Type B pancreatic cell (in vitro differentiated cells): Measurements from ENCODE around the gene INIP. TPM values are rescaled to one million over a fixed set of nuclear protein-coding genes. Genes with fewer than 3 reads are reported as not detected.

Source experiments
- DNase-seq: peaks from one replicate; pipeline ENCODE4 v3.0.0; 2021; ENCODE audit warnings: mixed read lengths; ENCODE audit not compliant: unreplicated experiment; ENCODE audit errors: extremely low spot score
- H3K27ac Mint-ChIP-seq: 2 replicates; pipeline ENCODE4 v1.8.0; 2021; ENCODE audit warnings: mild to moderate bottlenecking, mixed read lengths
- H3K27me3 Mint-ChIP-seq: 2 replicates; pipeline ENCODE4 v1.8.0; 2021; ENCODE audit warnings: mixed read lengths
- H3K36me3 Mint-ChIP-seq: 2 replicates; pipeline ENCODE4 v1.8.0; 2021; ENCODE audit warnings: mixed read lengths
- H3K4me1 Mint-ChIP-seq: one replicate; pipeline ENCODE4 v1.8.0; 2021; ENCODE audit warnings: mixed read lengths; ENCODE audit not compliant: unreplicated experiment
- H3K4me3 Mint-ChIP-seq: 2 replicates; pipeline ENCODE4 v1.8.0; 2021; ENCODE audit warnings: mild to moderate bottlenecking, mixed read lengths
- H3K9me3 Mint-ChIP-seq: 2 replicates; pipeline ENCODE4 v1.8.0; 2021; ENCODE audit warnings: mixed read lengths
- total RNA-seq: library from RNA; stranded (reverse); gene quantifications from 2 replicates; pipeline ENCODE4 v1.2.1, GENCODE V29; 2021; ENCODE audit warnings: low replicate concordance
- TF ChIP-seq, protein P1 (sequence below): fragments of 200-600 bp; sonication (generic); conservative IDR thresholded peaks from 2 replicates; pipeline ENCODE4 v1.5.0; 2021; ENCODE audit warnings: antibody characterized with exemption, mild to moderate bottlenecking

INIP gene
- total RNA-seq, 1 donor from 2014 or later = 34.5 TPM

DNA sequence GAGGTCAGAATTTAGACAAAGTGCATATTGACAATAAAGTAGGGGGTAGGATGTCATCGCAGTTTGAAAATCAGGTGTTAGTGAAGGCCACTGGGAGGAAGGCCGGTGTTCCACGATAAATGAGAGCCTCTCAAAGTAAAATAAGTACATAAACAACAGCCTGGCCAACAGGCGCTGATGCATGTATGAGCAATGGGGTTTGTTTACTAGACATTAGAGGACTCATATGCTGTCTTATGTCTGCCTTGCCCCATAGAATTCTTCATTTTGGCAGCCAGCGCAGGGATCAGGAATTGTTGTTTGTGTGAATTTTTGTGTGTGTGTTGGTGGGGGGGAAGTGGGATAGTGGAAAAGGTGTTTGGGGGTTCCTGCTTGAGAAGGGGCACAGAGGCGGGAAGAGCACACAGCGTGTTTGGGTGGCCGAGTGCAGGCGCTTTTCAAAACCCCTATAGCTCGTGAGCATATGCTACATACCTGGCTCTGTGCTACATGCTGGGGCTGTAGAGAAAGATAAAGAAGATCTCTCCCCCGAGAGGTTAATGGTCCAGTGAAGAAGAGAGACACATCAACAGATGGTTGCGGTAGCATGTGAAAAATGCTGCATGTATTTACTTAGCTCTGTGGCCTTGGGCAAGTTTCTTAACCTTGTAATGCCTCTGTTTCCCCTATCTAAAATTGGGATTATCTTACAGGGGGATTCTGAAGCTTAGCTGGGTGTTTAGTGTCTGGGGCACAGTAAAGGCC lies 44.2 kb upstream of the INIP start:
- TF ChIP-seq, protein P1, sequence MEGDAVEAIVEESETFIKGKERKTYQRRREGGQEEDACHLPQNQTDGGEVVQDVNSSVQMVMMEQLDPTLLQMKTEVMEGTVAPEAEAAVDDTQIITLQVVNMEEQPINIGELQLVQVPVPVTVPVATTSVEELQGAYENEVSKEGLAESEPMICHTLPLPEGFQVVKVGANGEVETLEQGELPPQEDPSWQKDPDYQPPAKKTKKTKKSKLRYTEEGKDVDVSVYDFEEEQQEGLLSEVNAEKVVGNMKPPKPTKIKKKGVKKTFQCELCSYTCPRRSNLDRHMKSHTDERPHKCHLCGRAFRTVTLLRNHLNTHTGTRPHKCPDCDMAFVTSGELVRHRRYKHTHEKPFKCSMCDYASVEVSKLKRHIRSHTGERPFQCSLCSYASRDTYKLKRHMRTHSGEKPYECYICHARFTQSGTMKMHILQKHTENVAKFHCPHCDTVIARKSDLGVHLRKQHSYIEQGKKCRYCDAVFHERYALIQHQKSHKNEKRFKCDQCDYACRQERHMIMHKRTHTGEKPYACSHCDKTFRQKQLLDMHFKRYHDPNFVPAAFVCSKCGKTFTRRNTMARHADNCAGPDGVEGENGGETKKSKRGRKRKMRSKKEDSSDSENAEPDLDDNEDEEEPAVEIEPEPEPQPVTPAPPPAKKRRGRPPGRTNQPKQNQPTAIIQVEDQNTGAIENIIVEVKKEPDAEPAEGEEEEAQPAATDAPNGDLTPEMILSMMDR = no peak
- peaks cover 7% of the 10 kb centered on the region for H3K9me3 Mint-ChIP-seq
- H3K27ac Mint-ChIP-seq = no peak overlapping the region
- H3K4me1 Mint-ChIP-seq = peaks cover 11% of the 10 kb centered on the region
- H3K4me3 Mint-ChIP-seq = no peak overlapping the region
- no peaks in the 10 kb centered on the region for H3K27me3 Mint-ChIP-seq
- DNase-seq = no peak
- peaks cover 7% of the 10 kb centered on the region for H3K36me3 Mint-ChIP-seq

DNA sequence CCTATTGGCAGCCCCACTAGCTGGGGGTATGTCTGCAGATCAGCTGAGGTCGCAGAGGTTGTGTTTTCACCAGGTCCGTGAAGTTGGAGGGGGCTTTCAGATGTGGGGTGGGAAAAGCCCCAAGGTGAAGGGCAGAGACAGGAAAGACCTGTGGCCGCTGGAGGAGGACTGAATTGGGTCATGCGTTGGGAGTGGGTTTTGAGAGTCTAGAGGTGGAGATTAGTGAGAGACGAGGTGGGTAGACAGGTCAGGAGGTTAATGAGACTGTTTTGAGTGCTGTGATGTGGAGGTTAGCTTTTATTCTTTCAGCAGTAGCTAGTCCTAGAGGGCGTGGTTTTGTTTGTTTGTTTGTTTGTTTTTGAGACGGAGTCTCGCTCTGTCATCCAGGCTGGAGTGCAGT lies 42.9 kb upstream of the INIP start:
- H3K27me3 Mint-ChIP-seq = no peaks in the 10 kb centered on the region
- no peak for DNase-seq
- H3K4me1 Mint-ChIP-seq = peaks cover 11% of the 10 kb centered on the region
- H3K36me3 Mint-ChIP-seq = no peaks in the 10 kb centered on the region
- no peak overlapping the region for H3K4me3 Mint-ChIP-seq
- no peak overlapping the region for H3K27ac Mint-ChIP-seq
- H3K9me3 Mint-ChIP-seq = no peaks in the 10 kb centered on the region
- TF ChIP-seq, protein P1 = no peak

DNA sequence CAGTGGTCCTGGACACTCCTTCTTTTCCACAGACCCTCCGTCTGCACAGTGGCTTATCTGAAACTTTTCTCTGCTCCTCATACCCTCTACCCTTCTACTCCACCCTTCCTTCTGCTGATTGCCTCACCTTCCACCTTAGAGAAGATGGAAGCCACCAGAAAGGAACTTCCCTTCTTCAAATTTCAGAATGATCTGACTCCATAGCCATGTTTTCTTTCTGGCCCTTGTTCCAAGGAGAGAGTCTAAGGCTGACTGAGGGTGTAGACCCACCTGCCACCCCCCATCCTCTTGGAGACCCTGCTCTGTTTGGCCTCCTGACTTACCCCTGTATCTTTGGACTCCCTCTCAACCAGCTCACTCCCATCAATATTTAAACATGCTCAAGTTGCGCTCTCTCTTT lies 40.0 kb upstream of the INIP start:
- Mint-ChIP-seq H3K27ac (no peak overlapping the region), H3K4me3 (no peak overlapping the region), H3K27me3 (no peaks in the 10 kb centered on the region), H3K36me3 (no peaks in the 10 kb centered on the region), H3K4me1 (peaks cover 19% of the 10 kb centered on the region), H3K9me3 (no peaks in the 10 kb centered on the region)
- no peak for DNase-seq
- TF ChIP-seq, protein P1 = no peak

DNA sequence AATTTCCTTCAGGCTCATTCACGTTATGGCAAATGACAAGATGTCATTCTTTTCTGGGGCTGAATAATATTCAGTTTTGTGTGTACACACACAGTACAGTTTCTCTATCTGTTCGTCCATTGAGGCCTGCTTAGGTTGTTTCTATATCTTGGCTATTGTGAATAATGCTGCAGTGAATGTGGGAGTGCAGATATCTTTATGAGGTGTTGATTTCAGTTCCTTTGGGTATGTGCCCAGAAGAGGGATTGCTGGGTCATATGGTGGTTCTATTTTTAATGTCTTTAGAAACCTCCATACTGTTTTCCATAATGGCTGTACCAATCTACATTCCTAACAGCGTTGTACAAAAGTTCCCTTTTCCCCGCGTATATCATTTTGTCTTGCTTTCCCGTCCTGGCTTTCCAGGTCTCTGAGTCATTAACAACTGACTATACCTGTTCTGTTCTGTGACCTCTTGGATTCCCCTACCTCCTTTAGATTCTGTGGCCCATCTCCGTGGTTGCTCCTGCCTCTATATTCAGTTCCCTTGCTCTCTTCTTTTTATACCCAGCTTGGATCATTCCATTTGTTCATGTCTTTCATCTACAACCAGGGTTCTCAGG lies 39.5 kb upstream of the INIP start:
- no peak overlapping the region for H3K4me3 Mint-ChIP-seq
- no peaks in the 10 kb centered on the region for H3K36me3 Mint-ChIP-seq
- no peak for DNase-seq
- H3K27me3 Mint-ChIP-seq = no peaks in the 10 kb centered on the region
- TF ChIP-seq, protein P1 = no peak
- peaks cover 23% of the 10 kb centered on the region for H3K4me1 Mint-ChIP-seq
- H3K9me3 Mint-ChIP-seq = no peaks in the 10 kb centered on the region
- no peak overlapping the region for H3K27ac Mint-ChIP-seq

DNA sequence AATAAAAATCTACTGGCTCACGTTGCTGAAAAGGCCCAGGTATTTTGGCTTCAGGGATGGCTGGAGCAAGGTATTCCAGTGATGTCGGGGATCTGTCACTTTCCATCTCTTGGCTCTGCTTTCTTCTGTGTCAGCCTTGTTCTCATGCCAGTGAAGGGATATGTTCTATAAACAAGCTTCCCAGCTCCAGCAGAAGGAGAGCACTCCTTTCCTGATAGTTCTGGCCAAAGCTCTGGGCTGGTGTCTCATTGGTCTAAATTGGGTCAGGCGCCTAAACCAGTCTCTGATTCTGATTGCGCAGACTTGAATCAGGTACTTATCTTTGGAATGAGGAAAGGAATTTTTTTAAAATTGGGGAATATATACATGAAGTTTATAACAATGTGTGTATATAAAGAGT lies 37.8 kb upstream of the INIP start:
- Mint-ChIP-seq H3K9me3 (no peaks in the 10 kb centered on the region), H3K4me1 (peaks cover 20% of the 10 kb centered on the region), H3K27me3 (no peaks in the 10 kb centered on the region), H3K36me3 (no peaks in the 10 kb centered on the region), H3K4me3 (no peak overlapping the region), H3K27ac (peak overlapping the region; percentile 2)
- no peak for DNase-seq
- TF ChIP-seq, protein P1 = no peak
